Femur (tissue), 1 donor: Measurements from ENCODE around the gene DERL3.

Source experiments
- DNase-seq: peaks from one replicate; pipeline ENCODE4 v3.0.0-alpha.2; 2017

Gene DERL3

GRCh38 chr22:23801238-23801821 lies 37.5 kb downstream of the DERL3 start:
- no peak for DNase-seq

GRCh38 chr22:23800297-23801237 lies 38.2 kb downstream of the DERL3 start:
- DNase-seq, result no peak

- no peak for DNase-seq
These were observed 42.3 kb downstream of the DERL3 start for GRCh38 chr22:23796461-23796860.

- no peak for DNase-seq
These were observed 45.5 kb downstream of the DERL3 start for GRCh38 chr22:23793326-23793725.

- no peak for DNase-seq
These were observed 46.8 kb downstream of the DERL3 start for GRCh38 chr22:23791738-23792645.

GRCh38 chr22:23790819-23791737 lies 47.7 kb downstream of the DERL3 start:
- DNase-seq, result peak; percentile 70

- DNase-seq, result no peak
These were observed 49.2 kb downstream of the DERL3 start for GRCh38 chr22:23789638-23790037.

GRCh38 chr22:23789121-23789520 lies 49.7 kb downstream of the DERL3 start:
- DNase-seq, result no peak

GRCh38 chr22:23787910-23788309 lies 50.9 kb downstream of the DERL3 start:
- no peak for DNase-seq

- DNase-seq, result no peak
These were observed 51.3 kb downstream of the DERL3 start for GRCh38 chr22:23787600-23787896.

GRCh38 chr22:23786752-23787599 lies 51.8 kb downstream of the DERL3 start, which contains the start of gene SMARCB1:
TSS of gene SMARCB1 (plus strand) at chr22:23786966. CDS start at chr22:23787170, 204 bp downstream.
- peak; percentile 94 for DNase-seq

- no peak for DNase-seq
These were observed 52.5 kb downstream of the DERL3 start for GRCh38 chr22:23786261-23786710.
